ENCODE data around the gene ACCSL.

The ACCSL gene

DNA sequence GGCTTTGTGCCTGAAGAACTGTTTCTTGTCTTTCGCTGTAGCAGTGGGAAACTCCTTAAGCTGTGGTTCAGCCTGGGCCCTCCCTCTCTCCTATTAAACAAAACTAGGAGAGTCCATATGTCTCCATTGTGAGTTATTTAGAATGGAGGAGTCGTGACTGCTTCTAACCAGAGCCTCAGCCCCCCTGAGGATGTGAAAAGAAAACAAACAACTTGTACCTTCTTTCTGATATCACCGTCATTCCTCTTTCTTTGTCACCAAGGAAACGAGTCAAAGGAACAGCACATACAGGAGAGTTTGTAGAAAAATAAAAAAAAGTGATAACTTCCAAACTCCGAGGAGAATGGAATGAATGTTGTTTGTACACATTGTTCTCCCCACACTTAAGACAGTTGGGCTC is 36.1 kb downstream of the ACCSL start:
- DNase-seq (ENCODE audit: insufficient read length, low spot score) (no peak), FAIRE-seq (no peak)
- TF ChIP-seq POLR2A (IDR thresholded peaks at IDR 0.05; ENCODE audit: low read depth, low read length) = no peak

DNA sequence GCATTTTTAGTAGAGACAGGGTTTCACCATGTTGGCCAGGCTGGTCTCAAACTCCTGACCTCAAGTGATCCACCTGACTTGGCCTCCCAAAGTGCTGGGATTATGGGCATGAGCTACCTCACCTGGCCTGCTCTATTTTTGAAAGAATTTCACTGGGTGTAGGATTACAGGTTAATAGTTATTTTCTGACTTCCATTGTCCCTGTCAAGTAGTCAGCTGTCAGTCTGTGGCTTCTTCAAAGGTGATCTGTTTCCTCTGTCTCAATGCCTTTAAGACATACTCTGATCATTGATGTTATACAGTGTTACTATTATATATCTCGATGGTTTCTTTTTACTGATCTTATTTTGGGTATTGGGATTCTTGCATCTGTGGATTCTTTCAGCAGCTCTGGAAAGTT is 37.5 kb downstream of the ACCSL start:
- no peak for TF ChIP-seq POLR2A (IDR thresholded peaks at IDR 0.05; ENCODE audit: low read depth, low read length)
- FAIRE-seq = no peak
- DNase-seq (ENCODE audit: insufficient read length, low spot score) = no peak

DNA sequence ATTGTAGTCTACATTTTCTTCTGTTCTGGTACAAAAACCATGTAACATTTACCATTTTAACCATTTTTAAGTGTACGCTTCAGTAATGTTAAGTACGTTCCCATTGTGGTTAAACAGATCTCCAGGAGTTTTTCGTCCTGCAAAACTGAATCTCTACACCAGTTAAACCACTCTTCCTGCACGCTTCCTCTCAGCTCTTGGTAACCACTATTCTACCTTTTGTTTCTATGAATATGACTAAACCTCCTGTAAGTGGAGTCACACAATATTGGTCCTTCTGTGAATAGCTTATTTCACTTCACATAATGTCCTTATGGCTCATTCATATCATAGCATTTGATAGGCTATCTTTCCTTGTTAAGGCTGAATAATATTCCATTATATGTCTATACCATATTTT is 40.6 kb downstream of the ACCSL start:
- DNase-seq (ENCODE audit: insufficient read length, low spot score) (no peak), FAIRE-seq (no peak)
- TF ChIP-seq POLR2A (IDR thresholded peaks at IDR 0.05; ENCODE audit: low read depth, low read length) = no peak

- no peak for DNase-seq (ENCODE audit: insufficient read length, low spot score)
- no peak for FAIRE-seq
- no peak for TF ChIP-seq POLR2A (IDR thresholded peaks at IDR 0.05; ENCODE audit: low read depth, low read length)
These were observed 41.1 kb downstream of the ACCSL start for GRCh38 chr11:44088871-44089270.

DNA sequence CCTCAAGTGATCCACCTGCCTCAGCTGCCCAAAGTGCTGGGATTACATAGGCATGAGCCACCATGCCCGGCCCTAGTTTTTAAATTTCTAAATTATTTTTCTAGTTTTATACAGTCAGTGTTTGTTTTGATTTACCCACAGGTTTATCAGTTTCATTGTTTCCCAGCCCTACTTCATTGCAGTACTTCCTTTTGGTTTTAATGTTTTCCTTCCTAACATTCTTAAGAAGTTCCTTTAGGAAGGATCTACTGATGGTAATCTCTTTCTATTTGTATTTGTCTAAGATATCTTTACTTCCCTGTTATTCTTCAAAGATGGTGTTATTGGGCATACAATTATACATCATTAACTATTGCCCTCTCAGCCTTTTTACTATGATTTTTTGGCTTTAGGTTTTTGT is 42.8 kb downstream of the ACCSL start:
- no peak for DNase-seq (ENCODE audit: insufficient read length, low spot score)
- no peak for TF ChIP-seq POLR2A (IDR thresholded peaks at IDR 0.05; ENCODE audit: low read depth, low read length)
- no peak for FAIRE-seq

GRCh38 chr11:44094260-44094868 is 46.6 kb downstream of the ACCSL start:
- DNase-seq (ENCODE audit: insufficient read length, low spot score) (peak; percentile 87), FAIRE-seq (peak; percentile 86)
- TF ChIP-seq POLR2A (IDR thresholded peaks at IDR 0.05; ENCODE audit: low read depth, low read length) = no peak

GRCh38 chr11:44095506-44096359 is 48.0 kb downstream of the ACCSL start, which contains the start of gene EXT2:
EXT2 (plus strand) TSS chr11:44095678; CDS start chr11:44107713, 12,035 bp downstream.
- FAIRE-seq = peak; percentile 50

DNA sequence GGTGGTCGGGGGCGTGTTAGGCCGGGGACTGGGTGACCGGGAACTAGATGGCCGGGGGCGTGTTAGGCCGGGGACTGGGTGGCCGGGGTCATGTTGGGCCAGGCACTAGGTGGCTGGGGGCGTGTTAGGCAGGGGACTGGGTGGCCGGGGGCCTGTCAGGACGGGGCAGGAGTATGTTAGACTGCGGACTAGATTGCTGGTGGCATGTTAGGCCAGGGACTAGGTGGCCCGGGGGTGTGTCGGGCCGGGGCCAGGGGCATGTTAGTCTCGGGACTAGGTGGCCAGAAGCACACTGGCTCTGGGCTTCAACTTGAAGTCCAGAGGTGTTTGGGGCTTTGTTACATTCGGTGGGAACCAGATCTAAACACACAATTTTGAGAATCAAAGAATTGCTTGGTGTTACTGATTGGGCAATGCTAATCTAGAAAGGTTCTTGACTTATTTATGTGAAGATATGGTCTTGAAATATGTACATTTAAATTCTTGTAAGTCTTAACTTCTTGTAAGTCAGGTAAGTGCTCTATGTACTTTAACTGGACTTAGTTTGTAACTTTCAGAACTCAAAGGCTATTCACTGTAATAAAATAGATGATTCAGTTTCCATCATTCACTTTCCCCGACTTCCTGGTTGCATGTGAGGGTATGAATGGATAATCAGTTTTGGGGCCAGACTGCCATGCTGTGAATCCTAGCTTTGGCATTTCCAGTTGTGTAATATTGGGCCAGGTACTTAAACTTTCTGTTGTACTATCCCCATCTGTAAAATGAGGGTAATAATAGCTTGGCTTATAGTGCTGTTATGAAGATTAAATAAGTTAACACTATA is 48.8 kb downstream of the ACCSL start:
- FAIRE-seq (peak; percentile 33), DNase-seq (ENCODE audit: insufficient read length, low spot score) (peak; percentile 58)
- TF ChIP-seq POLR2A (IDR thresholded peaks at IDR 0.05; ENCODE audit: low read depth, low read length) = no peak

More at GRCh38 chr11:44095506-44096359, 48.0 kb downstream of the ACCSL start, which contains the start of gene EXT2:
- peak; percentile 96 for DNase-seq (ENCODE audit: insufficient read length, low spot score)
- TF ChIP-seq POLR2A (IDR thresholded peaks at IDR 0.05; ENCODE audit: low read depth, low read length) = peak; percentile 88

GRCh38 chr11:44097821-44098220 is 50.0 kb downstream of the ACCSL start:
- no peak for FAIRE-seq
- TF ChIP-seq POLR2A (IDR thresholded peaks at IDR 0.05; ENCODE audit: low read depth, low read length) = no peak
- DNase-seq (ENCODE audit: insufficient read length, low spot score) = no peak

DNA sequence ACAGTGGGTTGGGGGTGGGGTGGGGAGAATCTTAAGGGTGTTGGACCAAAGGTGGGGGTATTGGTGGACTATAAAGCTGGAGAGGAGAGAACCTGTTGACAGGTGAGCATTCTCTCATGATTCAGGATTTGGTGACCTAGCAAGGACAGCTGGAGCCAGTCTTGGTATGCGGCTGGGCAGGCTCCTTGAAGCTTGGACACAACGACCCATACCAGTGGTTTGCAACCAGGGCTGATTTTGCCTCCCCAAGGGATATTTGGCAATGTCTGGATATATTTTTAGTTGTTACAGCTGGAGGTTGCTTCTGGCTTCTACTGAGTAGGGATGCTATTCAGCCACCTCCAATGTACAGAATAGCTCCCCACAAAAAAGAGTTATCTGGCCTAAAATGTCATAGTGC is 53.3 kb downstream of the ACCSL start:
- no peak for FAIRE-seq
- TF ChIP-seq POLR2A (IDR thresholded peaks at IDR 0.05; ENCODE audit: low read depth, low read length) = no peak
- no peak for DNase-seq (ENCODE audit: insufficient read length, low spot score)

DNA sequence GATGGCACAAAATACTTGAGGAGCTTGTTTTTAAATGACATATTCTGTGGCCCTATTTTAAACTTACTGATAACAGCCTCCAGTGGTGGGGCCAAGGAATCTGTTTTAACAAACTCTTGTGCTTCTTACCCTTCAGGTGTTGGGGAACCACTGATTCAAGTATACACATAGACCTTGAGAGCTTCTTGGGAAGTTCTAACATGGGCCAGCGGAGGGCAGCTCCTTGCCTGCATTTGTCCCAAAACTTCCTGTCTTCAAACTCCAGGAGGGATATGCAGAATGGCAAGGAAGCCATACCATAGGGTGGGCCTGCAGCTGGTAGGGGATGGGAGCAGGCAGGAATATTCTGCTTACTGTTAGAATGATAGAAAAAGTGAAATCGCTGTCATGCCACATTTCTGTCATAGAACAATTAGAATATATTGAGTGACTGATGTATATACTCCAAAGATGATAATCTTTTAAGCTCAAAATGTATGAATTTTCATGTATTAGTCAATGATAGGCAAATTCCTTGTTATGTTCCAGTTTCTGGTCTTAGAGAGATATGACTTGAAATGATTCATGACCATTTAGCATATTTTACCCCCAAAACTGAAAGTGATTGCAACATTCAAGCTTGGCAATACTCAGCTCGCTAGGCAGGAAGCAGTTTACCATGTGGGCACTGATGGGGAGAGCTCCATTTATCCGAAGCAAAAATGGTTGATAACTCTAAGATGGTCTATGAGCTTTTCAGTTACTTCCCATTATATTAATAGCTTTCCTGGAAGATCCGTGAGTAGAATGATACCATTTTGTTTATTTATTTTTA is 56.9 kb downstream of the ACCSL start:
- FAIRE-seq (no peak), DNase-seq (ENCODE audit: insufficient read length, low spot score) (no peak)
- TF ChIP-seq POLR2A (IDR thresholded peaks at IDR 0.05; ENCODE audit: low read depth, low read length) = no peak

GRCh38 chr11:44108260-44108659 is 60.5 kb downstream of the ACCSL start:
- TF ChIP-seq POLR2A (IDR thresholded peaks at IDR 0.05; ENCODE audit: low read depth, low read length) = no peak
- FAIRE-seq (no peak), DNase-seq (ENCODE audit: insufficient read length, low spot score) (no peak)
